GM12878 (cell line): Measurements from ENCODE around the gene CARM1. TPM values are rescaled to one million over a fixed set of nuclear protein-coding genes. Genes with fewer than 3 reads are reported as not detected.

Source experiments
- ASH2L ChIP-seq: fragments of 300-600, 200-600 bp; sonication (generic); IDR thresholded peaks from 2 replicates; pipeline ENCODE4 v1.6.1; 2017; ENCODE audit warnings: low read depth, mild to moderate bottlenecking, borderline replicate concordance
- BCL3 ChIP-seq: IDR thresholded peaks from 2 replicates; pipeline ENCODE4 v1.6.1; 2011; ENCODE audit warnings: borderline replicate concordance, low read depth, mild to moderate bottlenecking, moderate library complexity, low read length; ENCODE audit not compliant: insufficient read depth, poor library complexity, severe bottlenecking
- BMI1 ChIP-seq: fragments of 450-650 bp; IDR thresholded peaks from 2 replicates; pipeline ENCODE4 v1.6.1; 2016; ENCODE audit warnings: mild to moderate bottlenecking, moderate library complexity, borderline replicate concordance
- CEBPB ChIP-seq, 2 experiments: fragments of 150-350 bp in 1 of 2; IDR thresholded peaks; 2 replicates each; pipeline ENCODE4 v1.6.1; 2012 to 2014; ENCODE audit warnings: low read depth in 2 of 2, low read length in 2 of 2, borderline replicate concordance in 1 of 2, inconsistent platforms in 1 of 2
- CHD1 ChIP-seq: IDR thresholded peaks from 2 replicates; pipeline ENCODE4 v1.6.1; 2012; ENCODE audit warnings: low read depth, low read length, improper control_type of control experiment
- E4F1 ChIP-seq: fragments of 450-650 bp; IDR thresholded peaks from 2 replicates; pipeline ENCODE4 v1.6.1; 2018; ENCODE audit warnings: borderline replicate concordance, mild to moderate bottlenecking; ENCODE audit not compliant: partially characterized antibody
- EED ChIP-seq: sonication (generic); IDR thresholded peaks from 2 replicates; pipeline ENCODE4 v1.6.1; 2016; ENCODE audit warnings: antibody characterized with exemption, low read depth
- EP300 ChIP-seq, 2 experiments: fragments of 150-350 bp in 1 of 2; IDR thresholded peaks; 2 replicates each; pipeline ENCODE4 v1.6.1; 2011 to 2012; ENCODE audit warnings: low read depth in 2 of 2, low read length in 2 of 2, borderline replicate concordance in 1 of 2, improper control_type of control experiment in 1 of 2, inconsistent platforms in 1 of 2; ENCODE audit not compliant: control insufficient read depth in 1 of 2
- EZH2 ChIP-seq: IDR thresholded peaks from 2 replicates; pipeline ENCODE4 v1.6.1; 2012; ENCODE audit warnings: low read depth, mild to moderate bottlenecking, control low read depth, inconsistent platforms, low read length, borderline replicate concordance; ENCODE audit not compliant: control insufficient read depth
- GATAD2B ChIP-seq: fragments of 450-650 bp; conservative IDR thresholded peaks from 2 replicates; pipeline ENCODE4 v1.6.1; 2017; ENCODE audit warnings: low read depth, mild to moderate bottlenecking, moderate library complexity
- JUND ChIP-seq: IDR thresholded peaks from 2 replicates; pipeline ENCODE4 v1.6.1; 2012; ENCODE audit warnings: low read depth, mild to moderate bottlenecking, low read length, improper control_type of control experiment, moderate library complexity
- MTA2 ChIP-seq: fragments of 450-650 bp; IDR thresholded peaks from 2 replicates; pipeline ENCODE4 v1.6.1; 2016; ENCODE audit warnings: low read depth, mild to moderate bottlenecking, moderate library complexity
- NBN ChIP-seq: fragments of 450-650 bp; IDR thresholded peaks from 2 replicates; pipeline ENCODE4 v1.6.1; 2016
- NFIC ChIP-seq: IDR thresholded peaks from 2 replicates; pipeline ENCODE4 v1.6.1; 2012; ENCODE audit warnings: low read depth, mild to moderate bottlenecking, inconsistent platforms, low read length, moderate library complexity
- NFYA ChIP-seq: IDR thresholded peaks from 2 replicates; pipeline ENCODE4 v1.6.1; 2011; ENCODE audit warnings: low read depth, mild to moderate bottlenecking, low read length, improper control_type of control experiment, borderline replicate concordance
- NR2F1 ChIP-seq: fragments of 450-650 bp; conservative IDR thresholded peaks from 2 replicates; pipeline ENCODE4 v1.6.1; 2017; ENCODE audit warnings: mild to moderate bottlenecking
- PKNOX1 ChIP-seq: fragments of 450-650 bp; IDR thresholded peaks from 2 replicates; pipeline ENCODE4 v1.6.1; 2016; ENCODE audit warnings: mild to moderate bottlenecking
- RELB ChIP-seq: fragments of 450-650 bp; IDR thresholded peaks from 2 replicates; pipeline ENCODE4 v1.6.1; 2017; ENCODE audit warnings: low read depth, mild to moderate bottlenecking, moderate library complexity
- SMC3 ChIP-seq: IDR thresholded peaks from 2 replicates; pipeline ENCODE4 v1.6.1; 2011; ENCODE audit warnings: low read length, improper control_type of control experiment, borderline replicate concordance
- TBL1XR1 ChIP-seq: IDR thresholded peaks from 2 replicates; pipeline ENCODE4 v1.6.1; 2012; ENCODE audit warnings: low read depth, low read length, improper control_type of control experiment
- ZBTB11 ChIP-seq: fragments of 450-650 bp; formaldehyde crosslinking; IDR thresholded peaks from 2 replicates; pipeline ENCODE4 v1.5.0; 2022; ENCODE audit warnings: mild to moderate bottlenecking, missing genetic modification characterization
- polyA plus RNA-seq, 11 experiments: library from polyadenylated mRNA; depleted of rRNA in 4 of 11; unstranded in 6 of 11; stranded (reverse) in 5 of 11; fragments of >200 nt; fragmentation: Nextera tagmentation in 4 of 11; fragmentation: Illumina TruSeq in 1 of 11; extraction: Ambion mirVana in 4 of 11; extraction: Trizol in 1 of 11; gene quantifications; 1 replicate in 1 of 11; 2 replicates in 10 of 11; pipeline versions ENCODE4 v1.2.1 to v1.2.3, GENCODE V29; 2011 to 2016; ENCODE audit warnings: inconsistent platforms in 2 of 11, missing spikeins in 2 of 11, low read depth in 1 of 11
- total RNA-seq, 4 experiments: library from RNA; depleted of rRNA in 3 of 4; stranded (reverse); fragments of >200 nt in 3 of 4; fragmentation: Illumina TruSeq in 1 of 4; extraction: Trizol in 1 of 4; gene quantifications; 2 replicates each; pipeline versions ENCODE4 v1.2.1 to v1.2.3, GENCODE V29; 2013 to 2021

CARM1 gene
- total and polyA plus RNA-seq, 10 of the 15 experiments (the other 5 are each of a cell fraction or from before 2014, with no cell fraction given) = 0.45 to 116 (median 39.7) TPM

GRCh38 chr19:10936661-10937084 lies 65.3 kb downstream of the CARM1 start (continued):
- TF ChIP-seq ZBTB11 (CRISPR knock-in tag) = no peak
- TF ChIP-seq MTA2 = no peak
- TF ChIP-seq EP300 (IDR thresholded peaks at IDR 0.05; ENCODE audit: borderline replicate concordance in 1 of 2, control insufficient read depth in 1 of 2, low read depth in 2 of 2, low read length in 2 of 2) = no peak
- no peak for TF ChIP-seq CEBPB (IDR thresholded peaks at IDR 0.05; ENCODE audit: borderline replicate concordance in 1 of 2, low read depth in 2 of 2, low read length in 2 of 2)
- no peak for TF ChIP-seq NFYA
- TF ChIP-seq RELB = peak; percentile 45; the same call in 1 of the 2 replicates
- no peak for TF ChIP-seq EZH2
- TF ChIP-seq EED = no peak
- TF ChIP-seq SMC3 = peak; percentile 67
- TF ChIP-seq ASH2L = no peak
- no peak for TF ChIP-seq BCL3
- TF ChIP-seq E4F1 = no peak
- TF ChIP-seq JUND = no peak
- peak; percentile 67; the same call in 1 of the 2 replicates for TF ChIP-seq NBN
- no peak for TF ChIP-seq NR2F1
- no peak for TF ChIP-seq NFIC
- no peak for TF ChIP-seq TBL1XR1
- no peak for TF ChIP-seq PKNOX1
- no peak for TF ChIP-seq BMI1
- TF ChIP-seq GATAD2B = no peak
- TF ChIP-seq CHD1 = no peak
